ENCODE measurements around the gene CCL13.

Gene CCL13

GRCh38 chr17:34308371-34308770 lies 47.9 kb upstream of the CCL13 start:
- Histone ChIP-seq H3K4me1 (ENCODE audit: control insufficient read depth, insufficient read depth, low read length) (no peaks in the 10 kb centered on the region), H3K27ac (ENCODE audit: extremely low read depth, low read depth, low read length) (no peak overlapping the region), H3K4me3 (ENCODE audit: low read depth, low read length) (no peak overlapping the region), H3K36me3 (ENCODE audit: control insufficient read depth in 2 of 2, insufficient read depth in 1 of 2, low read length in 2 of 2) (no peaks in the 10 kb centered on the region), H3K9me3 (ENCODE audit: control insufficient read depth, insufficient read depth, low read depth, low read length) (no peaks in the 10 kb centered on the region)
- TF ChIP-seq MZF1 (tag by site-specific recombination; IDR thresholded peaks at IDR 0.05; ENCODE audit: borderline replicate concordance), result no peak
- CTCF ChIA-PET, result interaction anchor here (0.5 to 15.4 kb wide), 6 partner anchors 11 to 138 kb away, joined by 3 to 206 read pairs (median 6); partner anchors contain the start of genes CCL1, CCL13 and CCL8
- POLR2A ChIA-PET, result no interaction called here

GRCh38 chr17:34311291-34311690 lies 45.0 kb upstream of the CCL13 start:
- Histone ChIP-seq H3K36me3 (ENCODE audit: control insufficient read depth in 2 of 2, insufficient read depth in 1 of 2, low read length in 2 of 2) (no peaks in the 10 kb centered on the region), H3K27ac (ENCODE audit: extremely low read depth, low read depth, low read length) (no peak overlapping the region), H3K4me1 (ENCODE audit: control insufficient read depth, insufficient read depth, low read length) (no peaks in the 10 kb centered on the region), H3K9me3 (ENCODE audit: control insufficient read depth, insufficient read depth, low read depth, low read length) (no peaks in the 10 kb centered on the region), H3K4me3 (ENCODE audit: low read depth, low read length) (no peak overlapping the region)
- ChIA-PET POLR2A (no interaction called here), CTCF (interaction anchor here (1.4 to 15.4 kb wide), 4 partner anchors 11 to 110 kb away, joined by 3 to 206 read pairs (median 8); partner anchors contain the start of gene CCL1)
- TF ChIP-seq SCRT1 (tag by site-specific recombination; IDR thresholded peaks at IDR 0.05; ENCODE audit: borderline replicate concordance) (no peak), SCRT2 (tag by site-specific recombination; IDR thresholded peaks at IDR 0.05) (no peak), ZNF146 (tag by site-specific recombination; IDR thresholded peaks at IDR 0.05) (no peak), ZNF548 (tag by site-specific recombination; IDR thresholded peaks at IDR 0.05) (no peak), ZNF24 (tag by site-specific recombination; IDR thresholded peaks at IDR 0.05) (no peak), ZNF488 (tag by site-specific recombination; IDR thresholded peaks at IDR 0.05) (no peak), KLF8 (tag by site-specific recombination; IDR thresholded peaks at IDR 0.05) (no peak), ZNF704 (tag by site-specific recombination; IDR thresholded peaks at IDR 0.05) (no peak), KLF1 (tag by site-specific recombination; IDR thresholded peaks at IDR 0.05) (no peak), SP3 (tag by site-specific recombination; IDR thresholded peaks at IDR 0.05) (no peak), ZNF394 (tag by site-specific recombination; IDR thresholded peaks at IDR 0.05; ENCODE audit: borderline replicate concordance) (no peak), ZNF324 (tag by site-specific recombination; IDR thresholded peaks at IDR 0.05) (no peak), ZNF792 (tag by site-specific recombination; IDR thresholded peaks at IDR 0.05) (no peak), PRDM6 (tag by site-specific recombination; IDR thresholded peaks at IDR 0.05) (no peak), ZNF280C (tag by site-specific recombination; IDR thresholded peaks at IDR 0.05) (no peak), ZNF202 (tag by site-specific recombination; IDR thresholded peaks at IDR 0.05; ENCODE audit: borderline replicate concordance) (no peak)

Data from HEK293 (cell line).